ENCODE data around the gene TIPARP.

TIPARP gene

GRCh38 chr3:156705761-156706616, 31.6 kb downstream of the TIPARP start:
- Histone ChIP-seq H2BK120ac (ENCODE audit: insufficient read depth, low read length, poor library complexity) (no peak overlapping the region), H3K4me1 (ENCODE audit: control insufficient read depth in 1 of 2, insufficient read depth in 2 of 2, low read length in 2 of 2) (no peaks in the 10 kb centered on the region), H3K79me1 (ENCODE audit: low read length) (no peaks in the 10 kb centered on the region), H2AK5ac (ENCODE audit: low read length) (no peak overlapping the region), H3K27me3 (ENCODE audit: insufficient read depth, low read length) (no peaks in the 10 kb centered on the region), H2AFZ (ENCODE audit: insufficient read depth, low read length, poor library complexity) (no peak overlapping the region), H4K12ac (ENCODE audit: low read depth, low read length) (no peak overlapping the region), H3K9me3 (ENCODE audit: insufficient read depth, low read depth, low read length) (no peaks in the 10 kb centered on the region), H3K4me2 (ENCODE audit: low read length) (no peak overlapping the region), H3K79me2 (ENCODE audit: control insufficient read depth, insufficient read depth, low read length, poor library complexity) (no peaks in the 10 kb centered on the region), H4K8ac (ENCODE audit: low read depth, low read length) (no peak overlapping the region), H3K27ac (ENCODE audit: low read depth, low read length) (no peak overlapping the region), H2BK5ac (ENCODE audit: low read depth, low read length, poor library complexity) (no peak overlapping the region), H3K18ac (ENCODE audit: low read length) (no peak overlapping the region), H3K4ac (ENCODE audit: low read depth, low read length) (no peak overlapping the region), H3K14ac (ENCODE audit: low read length) (no peak overlapping the region), H3K4me3 (ENCODE audit: low read depth, low read length) (no peak overlapping the region), H3K36me3 (ENCODE audit: control insufficient read depth in 1 of 2, insufficient read depth in 2 of 2, low read length in 2 of 2) (peaks cover 5 to 9% of the 10 kb centered on the region in 2 experiments), H2BK12ac (ENCODE audit: low read length) (no peak overlapping the region), H3K23ac (ENCODE audit: low read length) (no peak overlapping the region), H3K9ac (ENCODE audit: low read length) (no peak overlapping the region), H4K91ac (ENCODE audit: low read depth, low read length) (no peak overlapping the region)
- WGBS (ENCODE audit: extremely low coverage, insufficient coverage, insufficient read length): no CpG with 5 or more reads among the region's 3 CpGs
- peak in 1 of 2 donors; percentile 26 for DNase-seq

DNA sequence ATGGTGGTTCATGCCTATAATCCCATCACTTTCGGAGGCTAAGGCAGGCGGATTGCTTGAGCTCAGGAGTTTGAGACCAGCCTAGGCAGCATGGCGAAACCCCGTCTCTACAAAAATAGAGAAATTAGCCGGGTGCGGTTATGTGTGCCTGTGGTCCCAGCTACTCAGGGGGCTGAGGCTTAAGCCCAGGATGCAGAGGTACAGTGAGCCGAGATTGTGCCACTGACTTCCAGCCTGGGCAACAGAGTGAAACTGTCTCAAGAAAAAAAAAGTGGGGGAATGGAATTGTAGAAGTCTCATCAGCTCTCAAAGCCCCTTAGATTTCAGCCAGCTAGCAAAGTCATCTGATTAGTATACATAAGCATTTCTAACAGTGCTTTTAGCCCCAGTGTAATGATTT, 33.2 kb downstream of the TIPARP start:
- no peak overlapping the region for H2AFZ ChIP-seq (ENCODE audit: insufficient read depth, low read length, poor library complexity)

DNA sequence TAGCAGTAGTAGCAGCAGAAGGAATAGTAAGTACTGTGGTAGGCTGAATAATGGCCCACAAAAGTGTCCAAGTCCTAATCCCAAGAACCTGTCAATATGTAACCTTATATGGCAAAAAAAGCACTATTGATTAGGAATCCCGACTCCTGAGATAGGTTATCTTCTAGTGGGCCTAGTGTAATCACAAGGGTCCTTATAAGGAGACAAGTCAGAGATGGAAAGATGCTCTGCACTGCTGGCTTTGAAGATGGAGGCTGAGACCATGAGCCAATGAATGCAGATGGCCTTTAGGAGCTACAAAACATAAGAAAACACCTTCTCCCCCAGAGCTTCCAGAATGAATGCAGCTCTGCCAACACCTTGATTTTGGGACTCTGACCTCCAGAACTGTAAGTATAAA, 36.0 kb downstream of the TIPARP start:
- Histone ChIP-seq H3K18ac (ENCODE audit: low read length) (no peak overlapping the region), H3K27me3 (ENCODE audit: insufficient read depth, low read length) (no peaks in the 10 kb centered on the region), H3K36me3 (ENCODE audit: control insufficient read depth in 1 of 2, insufficient read depth in 2 of 2, low read length in 2 of 2) (peaks cover 1 to 2% of the 10 kb centered on the region in 2 experiments), H3K27ac (ENCODE audit: low read depth, low read length) (no peak overlapping the region), H3K79me1 (ENCODE audit: low read length) (no peaks in the 10 kb centered on the region), H3K9ac (ENCODE audit: low read length) (no peak overlapping the region), H3K14ac (ENCODE audit: low read length) (no peak overlapping the region), H3K4me2 (ENCODE audit: low read length) (no peak overlapping the region), H4K91ac (ENCODE audit: low read depth, low read length) (no peak overlapping the region), H2BK120ac (ENCODE audit: insufficient read depth, low read length, poor library complexity) (no peak overlapping the region), H3K23ac (ENCODE audit: low read length) (no peak overlapping the region), H2AFZ (ENCODE audit: insufficient read depth, low read length, poor library complexity) (no peak overlapping the region), H2BK5ac (ENCODE audit: low read depth, low read length, poor library complexity) (no peak overlapping the region), H2AK5ac (ENCODE audit: low read length) (no peak overlapping the region), H4K12ac (ENCODE audit: low read depth, low read length) (no peak overlapping the region), H3K4me3 (ENCODE audit: low read depth, low read length) (no peak overlapping the region), H2BK12ac (ENCODE audit: low read length) (no peak overlapping the region), H4K8ac (ENCODE audit: low read depth, low read length) (no peak overlapping the region), H3K9me3 (ENCODE audit: insufficient read depth, low read depth, low read length) (no peaks in the 10 kb centered on the region), H3K4ac (ENCODE audit: low read depth, low read length) (no peak overlapping the region), H3K79me2 (ENCODE audit: control insufficient read depth, insufficient read depth, low read length, poor library complexity) (no peaks in the 10 kb centered on the region), H3K4me1 (ENCODE audit: control insufficient read depth in 1 of 2, insufficient read depth in 2 of 2, low read length in 2 of 2) (no peaks in the 10 kb centered on the region)
- no CpG with 5 or more reads among the region's 1 CpG for WGBS (ENCODE audit: extremely low coverage, insufficient coverage, insufficient read length)
- DNase-seq: no peak

More for the DNA sequence above, 33.2 kb downstream of the TIPARP start:
- H3K18ac ChIP-seq (ENCODE audit: low read length): no peak overlapping the region
- H4K91ac ChIP-seq (ENCODE audit: low read depth, low read length): no peak overlapping the region
- no peak overlapping the region for H3K14ac ChIP-seq (ENCODE audit: low read length)
- no peak overlapping the region for H3K9ac ChIP-seq (ENCODE audit: low read length)
- H3K27me3 ChIP-seq (ENCODE audit: insufficient read depth, low read length): no peaks in the 10 kb centered on the region
- no peak overlapping the region for H3K27ac ChIP-seq (ENCODE audit: low read depth, low read length)
- WGBS (ENCODE audit: extremely low coverage, insufficient coverage, insufficient read length): no CpG with 5 or more reads among the region's 7 CpGs
- no peak for DNase-seq
- H3K4me3 ChIP-seq (ENCODE audit: low read depth, low read length): no peak overlapping the region
- no peak overlapping the region for H2BK12ac ChIP-seq (ENCODE audit: low read length)
- H3K9me3 ChIP-seq (ENCODE audit: insufficient read depth, low read depth, low read length): no peaks in the 10 kb centered on the region
- no peaks in the 10 kb centered on the region for H3K79me2 ChIP-seq (ENCODE audit: control insufficient read depth, insufficient read depth, low read length, poor library complexity)
- no peaks in the 10 kb centered on the region for H3K79me1 ChIP-seq (ENCODE audit: low read length)
- H2AK5ac ChIP-seq (ENCODE audit: low read length): no peak overlapping the region
- H3K4ac ChIP-seq (ENCODE audit: low read depth, low read length): no peak overlapping the region
- H3K4me2 ChIP-seq (ENCODE audit: low read length): no peak overlapping the region
- H3K4me1 ChIP-seq (ENCODE audit: control insufficient read depth in 1 of 2, insufficient read depth in 2 of 2, low read length in 2 of 2): no peaks in the 10 kb centered on the region
- no peak overlapping the region for H4K12ac ChIP-seq (ENCODE audit: low read depth, low read length)
- H3K23ac ChIP-seq (ENCODE audit: low read length): no peak overlapping the region
- H4K8ac ChIP-seq (ENCODE audit: low read depth, low read length): no peak overlapping the region
- no peak overlapping the region for H2BK5ac ChIP-seq (ENCODE audit: low read depth, low read length, poor library complexity)
- peaks cover 5 to 9% of the 10 kb centered on the region in 2 experiments for H3K36me3 ChIP-seq (ENCODE audit: control insufficient read depth in 1 of 2, insufficient read depth in 2 of 2, low read length in 2 of 2)
- H2BK120ac ChIP-seq (ENCODE audit: insufficient read depth, low read length, poor library complexity): no peak overlapping the region

DNA sequence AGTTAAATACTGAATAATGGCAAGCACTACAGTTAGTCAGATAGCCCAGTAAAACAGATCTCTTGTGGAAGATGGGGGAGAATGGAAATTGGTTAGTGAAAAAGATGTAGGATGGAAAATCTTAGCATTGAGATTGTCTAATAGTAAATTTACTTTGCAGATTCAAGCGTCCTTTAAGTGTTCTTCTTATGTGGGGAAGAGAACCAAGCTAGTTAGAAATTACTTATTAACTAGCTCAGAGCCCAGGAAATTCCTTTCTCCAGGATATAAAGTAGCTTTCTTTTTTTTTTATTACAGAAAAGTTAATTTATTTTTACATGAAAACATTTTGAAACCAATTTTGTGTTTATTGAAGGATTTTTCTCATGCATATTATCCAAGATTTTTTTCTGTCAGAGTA, 36.7 kb downstream of the TIPARP start:
- no peak overlapping the region for H3K14ac ChIP-seq (ENCODE audit: low read length)
- H3K4me3 ChIP-seq (ENCODE audit: low read depth, low read length): no peak overlapping the region
- no peaks in the 10 kb centered on the region for H3K79me1 ChIP-seq (ENCODE audit: low read length)
- H2AFZ ChIP-seq (ENCODE audit: insufficient read depth, low read length, poor library complexity): no peak overlapping the region
- H3K79me2 ChIP-seq (ENCODE audit: control insufficient read depth, insufficient read depth, low read length, poor library complexity): no peaks in the 10 kb centered on the region
- no peak overlapping the region for H4K12ac ChIP-seq (ENCODE audit: low read depth, low read length)
- WGBS (ENCODE audit: extremely low coverage, insufficient coverage, insufficient read length): no CpG with 5 or more reads among the region's 1 CpG
- DNase-seq: no peak
- no peaks in the 10 kb centered on the region for H3K27me3 ChIP-seq (ENCODE audit: insufficient read depth, low read length)
- H3K4ac ChIP-seq (ENCODE audit: low read depth, low read length): no peak overlapping the region
- H3K27ac ChIP-seq (ENCODE audit: low read depth, low read length): no peak overlapping the region
- no peak overlapping the region for H4K91ac ChIP-seq (ENCODE audit: low read depth, low read length)
- H4K8ac ChIP-seq (ENCODE audit: low read depth, low read length): no peak overlapping the region
- no peak overlapping the region for H3K4me2 ChIP-seq (ENCODE audit: low read length)
- no peak overlapping the region for H2BK12ac ChIP-seq (ENCODE audit: low read length)
- no peak overlapping the region for H2AK5ac ChIP-seq (ENCODE audit: low read length)
- H3K9me3 ChIP-seq (ENCODE audit: insufficient read depth, low read depth, low read length): no peaks in the 10 kb centered on the region
- no peak overlapping the region for H3K18ac ChIP-seq (ENCODE audit: low read length)
- no peak overlapping the region for H2BK120ac ChIP-seq (ENCODE audit: insufficient read depth, low read length, poor library complexity)
- no peak overlapping the region for H2BK5ac ChIP-seq (ENCODE audit: low read depth, low read length, poor library complexity)
- H3K9ac ChIP-seq (ENCODE audit: low read length): no peak overlapping the region
- peaks cover 1 to 2% of the 10 kb centered on the region in 2 experiments for H3K36me3 ChIP-seq (ENCODE audit: control insufficient read depth in 1 of 2, insufficient read depth in 2 of 2, low read length in 2 of 2)
- H3K4me1 ChIP-seq (ENCODE audit: control insufficient read depth in 1 of 2, insufficient read depth in 2 of 2, low read length in 2 of 2): no peaks in the 10 kb centered on the region
- H3K23ac ChIP-seq (ENCODE audit: low read length): no peak overlapping the region
